Measurements from ENCODE around the gene GALNT5.

- TF ChIP-seq CTCF (IDR thresholded peaks at IDR 0.05) = no peak
- no peak for TF ChIP-seq POLR2A (IDR thresholded peaks at IDR 0.05)
Measured at GRCh38 chr2:157301307-157301706, 43.8 kb downstream of the GALNT5 start.
